ENCODE measurements around the gene DVL2. TPM values are rescaled to one million over a fixed set of nuclear protein-coding genes. Genes with fewer than 3 reads are reported as not detected.

DVL2 gene
- total RNA-seq, 1 experiment from 2014 or later, result 82.9 TPM

GRCh38 chr17:7237761-7238419, 3.6 kb upstream of the DVL2 start:
- H3K79me2 ChIP-seq (ENCODE audit: insufficient read depth, low read length), result peaks cover 13% of the 10 kb centered on the region; the same call in 1 of the 2 replicates
- Mint-ChIP-seq H3K4me3 (peak overlapping the region; percentile 95 to 97), H3K27ac (peak overlapping the region; percentile 95; a peak in 5 of 7 replicates), H3K4me1 (peaks cover 42 to 55% of the 10 kb centered on the region in 2 experiments), H3K9me3 (peaks cover 0 to 2% of the 10 kb centered on the region in 2 experiments; a peak in 2 of 5 replicates), H3K27me3 (ENCODE audit: low read depth) (no peaks in the 10 kb centered on the region; the same call in 1 of the 2 replicates), H3K36me3 (ENCODE audit: insufficient read depth in 1 of 3, low read depth in 3 of 3) (peaks cover 35 to 57% (median 45%) of the 10 kb centered on the region in 3 experiments)
- no peak for TF ChIP-seq CTCF (conservative IDR thresholded peaks at IDR 0.05)
- no peak overlapping the region for H2AFZ ChIP-seq (ENCODE audit: low read length)
- H4K91ac ChIP-seq (ENCODE audit: insufficient read length, low read depth, low read length), result no peak overlapping the region
- H2BK12ac ChIP-seq (ENCODE audit: insufficient read length, low read depth, low read length), result no peak overlapping the region
- no peak overlapping the region for H2BK5ac ChIP-seq (ENCODE audit: insufficient read length, low read length)
- no peak overlapping the region for H2BK120ac ChIP-seq (ENCODE audit: low read depth, low read length, poor library complexity, severe bottlenecking)
- no peak overlapping the region for H4K8ac ChIP-seq (replicated peaks; ENCODE audit: insufficient read length, low read depth, low read length)
- H3K79me1 ChIP-seq (ENCODE audit: insufficient read depth, low read depth, low read length, poor library complexity, severe bottlenecking), result peaks cover 13% of the 10 kb centered on the region
- no peak overlapping the region for H2BK15ac ChIP-seq (ENCODE audit: low read depth, low read length)
- peaks cover 11% of the 10 kb centered on the region for H3K23me2 ChIP-seq (ENCODE audit: insufficient read length, low read depth, low read length, poor library complexity, severe bottlenecking)
- WGBS (ENCODE audit: extremely low coverage, insufficient read length, low lambda C conversion rate), result no CpG with 5 or more reads among the region's 73 CpGs
- H3K14ac ChIP-seq (ENCODE audit: insufficient read depth, low read length), result peak overlapping the region; percentile 64; the same call in 1 of the 2 replicates
- H3K4me1 ChIP-seq (ENCODE audit: insufficient read depth, low read length), result no peaks in the 10 kb centered on the region
- H2AK5ac ChIP-seq (ENCODE audit: insufficient read length, low read length), result no peak overlapping the region
- peak; percentile 91 for DNase-seq
- H3K23ac ChIP-seq (ENCODE audit: insufficient read length, low read depth, low read length), result no peak overlapping the region
- H4K20me1 ChIP-seq (ENCODE audit: control insufficient read depth, insufficient read depth, insufficient read length), result no peaks in the 10 kb centered on the region
- no peak overlapping the region for H3K56ac ChIP-seq (ENCODE audit: insufficient read length, low read depth, low read length)
- H3K9ac ChIP-seq (ENCODE audit: extremely low read depth, insufficient read length, low read length), result no peak overlapping the region
- no peak overlapping the region for H4K5ac ChIP-seq (ENCODE audit: insufficient read length, low read depth, low read length)
- no peak overlapping the region for H3T11ph ChIP-seq (ENCODE audit: low read length)
- H2BK20ac ChIP-seq (ENCODE audit: low read depth, low read length, poor library complexity, severe bottlenecking), result no peak overlapping the region
- H3K4ac ChIP-seq (ENCODE audit: low read depth, low read length), result no peak overlapping the region
- H3K18ac ChIP-seq (ENCODE audit: insufficient read length, low read depth, low read length), result peak overlapping the region; percentile 71
- H3K9me3 ChIP-seq (ENCODE audit: control insufficient read depth, low read depth, low read length), result no peaks in the 10 kb centered on the region
- peak overlapping the region; percentile 82 for H3K4me2 ChIP-seq (ENCODE audit: insufficient read depth, insufficient read length, low read length)
- no peak overlapping the region for H3K27ac ChIP-seq (ENCODE audit: insufficient read length, low read depth, low read length)
- no peaks in the 10 kb centered on the region for H3K27me3 ChIP-seq (ENCODE audit: insufficient read depth, low read length)

Data from H9 (cell line).